GM19468 (cell line): ENCODE data around the gene PTPN12.
"Not testable (repeated sequence)": the region's sequence is repeated elsewhere in the genome, so short reads cannot be mapped to it uniquely, and the experiment has no call there.

Experiments used
- ATAC-seq: cut with Tn5 transposase; IDR thresholded peaks from one replicate; pipeline ENCODE4 v1.9.1; 2021; ENCODE audit warnings: mild to moderate bottlenecking, moderate library complexity, moderate number of reproducible peaks; ENCODE audit not compliant: unreplicated experiment; ENCODE audit errors: extremely low read depth

The PTPN12 gene

GRCh38 chr7:77537778-77538280, 734 bp downstream of the PTPN12 start:
- ATAC-seq = no peak

- no peak for ATAC-seq
Measured at GRCh38 chr7:77538281-77539212, 1.5 kb downstream of the PTPN12 start.

GRCh38 chr7:77540402-77540822, 3.3 kb downstream of the PTPN12 start:
- ATAC-seq = no peak

- not testable (repeated sequence) for ATAC-seq
Measured at GRCh38 chr7:77540993-77541392, 3.9 kb downstream of the PTPN12 start.

GRCh38 chr7:77542409-77542808, 5.3 kb downstream of the PTPN12 start:
- no peak for ATAC-seq

- ATAC-seq = no peak
Measured at GRCh38 chr7:77542895-77543294, 5.8 kb downstream of the PTPN12 start.

- ATAC-seq = no peak
Measured at GRCh38 chr7:77543910-77544309, 6.8 kb downstream of the PTPN12 start.

GRCh38 chr7:77544518-77544917, 7.4 kb downstream of the PTPN12 start:
- ATAC-seq = no peak

- ATAC-seq = no peak
Measured at GRCh38 chr7:77548206-77548605, 11.1 kb downstream of the PTPN12 start.

- ATAC-seq = no peak
Measured at GRCh38 chr7:77549106-77549870, 12.2 kb downstream of the PTPN12 start.

GRCh38 chr7:77550586-77550985, 13.5 kb downstream of the PTPN12 start:
- ATAC-seq = no peak

- no peak for ATAC-seq
Measured at GRCh38 chr7:77553123-77553522, 16.0 kb downstream of the PTPN12 start.

GRCh38 chr7:77558284-77558967, 21.3 kb downstream of the PTPN12 start:
- no peak for ATAC-seq

- peak; percentile 85 for ATAC-seq
Measured at GRCh38 chr7:77561352-77561751, 24.3 kb downstream of the PTPN12 start.

GRCh38 chr7:77563275-77563674, 26.2 kb downstream of the PTPN12 start:
- ATAC-seq = no peak

- no peak for ATAC-seq
Measured at GRCh38 chr7:77565917-77566316, 28.8 kb downstream of the PTPN12 start.

GRCh38 chr7:77566421-77566820, 29.3 kb downstream of the PTPN12 start:
- no peak for ATAC-seq

GRCh38 chr7:77569514-77570232, 32.6 kb downstream of the PTPN12 start:
- ATAC-seq = no peak

- no peak for ATAC-seq
Measured at GRCh38 chr7:77570330-77571011, 33.4 kb downstream of the PTPN12 start.
